Thyroid gland (tissue), 4 donors: ENCODE results near the gene ZNF775. TPM values are rescaled to one million over a fixed set of nuclear protein-coding genes. Genes with fewer than 3 reads are reported as not detected.

Experiments used
- DNase-seq, 2 donors: peaks; one replicate each; pipeline ENCODE4 v3.0.0-alpha.2; 2019
- H3K27ac ChIP-seq, 3 donors: fragments of 200-600 bp; sonication (generic); 1 replicate in 2 of 3; 2 replicates in 1 of 3; pipeline ENCODE4 v1.5.1; 2016 to 2019; ENCODE audit warnings: mild to moderate bottlenecking in 1 of 3, moderate library complexity in 1 of 3
- H3K27me3 ChIP-seq: fragments of 200-600 bp; sonication (generic); one replicate; pipeline ENCODE4 v1.5.1; 2019
- H3K36me3 ChIP-seq, 2 donors: fragments of 200-600 bp; sonication (generic); one replicate each; pipeline ENCODE4 v1.5.1; 2016 to 2019
- H3K4me1 ChIP-seq, 2 donors: fragments of 200-600 bp; sonication (generic); one replicate each; pipeline ENCODE4 v1.5.1; 2017 to 2019
- H3K4me3 ChIP-seq, 3 donors: fragments of 200-600 bp; sonication (generic); replicated peaks in 1 of 3; 1 replicate in 2 of 3; 2 replicates in 1 of 3; pipeline ENCODE4 v1.5.1; 2016; ENCODE audit warnings: mild to moderate bottlenecking in 1 of 3
- H3K9me3 ChIP-seq: fragments of 200-600 bp; sonication (generic); one replicate; pipeline ENCODE4 v1.5.1; 2017
- CTCF ChIP-seq, 6 experiments: fragments of 200-600 bp in 3 of 6; fragments of 450-650 bp in 3 of 6; sonication (generic) in 3 of 6; IDR thresholded peaks; one replicate each; pipeline ENCODE4 v1.5.1; 2016 to 2019; ENCODE audit warnings: antibody characterized with exemption in 6 of 6, mild to moderate bottlenecking in 2 of 6, inconsistent platforms in 1 of 6, moderate library complexity in 1 of 6
- POLR2A ChIP-seq, 2 donors: fragments of 450-650 bp; IDR thresholded peaks; one replicate each; pipeline ENCODE4 v1.6.1; 2017; ENCODE audit warnings: antibody characterized with exemption in 2 of 2, mild to moderate bottlenecking in 2 of 2, moderate library complexity in 1 of 2
- WGBS, 2 donors: methylation state at CpG; one replicate each; pipeline ENCODE4 v1.1.5; 2017; 5-methylcytosine and 5-hydroxymethylcytosine counted together
- intact Hi-C: fragments of 100-400 bp; cut with DNase I; formaldehyde crosslinking; loops from one replicate; pipeline ENCODE4 v1.15.1; 2023
- total RNA-seq, 4 donors: library from RNA; depleted of rRNA; stranded (reverse); fragments of >200 nt; gene quantifications; one replicate each; pipeline ENCODE4 v1.2.3, GENCODE V29; 2016

The ZNF775 gene
- total RNA-seq, 4 donors from 2014 or later: 4.3 to 7.5 (median 6.3) TPM

- no peak for TF ChIP-seq CTCF (IDR thresholded peaks at IDR 0.05)
- TF ChIP-seq POLR2A (IDR thresholded peaks at IDR 0.05): no peak
- no peaks in the 10 kb centered on the region for H3K9me3 ChIP-seq
- H3K36me3 ChIP-seq: no peaks in the 10 kb centered on the region
- peak overlapping the region; percentile 35 to 77 (median 40) for H3K4me3 ChIP-seq
- H3K27ac ChIP-seq: peak overlapping the region; percentile 90 to 95 (median 94)
- WGBS, 2 donors: 5 to 7% methylated on average over 31 to 35 of the region's 35 CpGs
- peak in 1 of 2 donors; percentile 48 for DNase-seq
- intact Hi-C loops: loop anchor here (5.0 kb wide), 1 partner anchor 33 kb away; no protein-coding TSS in a partner anchor
- no peaks in the 10 kb centered on the region for H3K27me3 ChIP-seq
- peaks cover 49 to 68% of the 10 kb centered on the region in 2 donors for H3K4me1 ChIP-seq
Observed at GRCh38 chr7:150405584-150406311, 26.6 kb downstream of the ZNF775 start.

GRCh38 chr7:150406312-150406566 is 27.1 kb downstream of the ZNF775 start:
- Histone ChIP-seq H3K9me3 (no peaks in the 10 kb centered on the region), H3K4me1 (peaks cover 52 to 68% of the 10 kb centered on the region in 2 donors), H3K27ac (peak overlapping the region; percentile 90 to 95 (median 94)), H3K4me3 (no peak overlapping the region), H3K36me3 (no peaks in the 10 kb centered on the region), H3K27me3 (no peaks in the 10 kb centered on the region)
- intact Hi-C loops: loop anchor here (5.0 kb wide), 1 partner anchor 34 kb away; no protein-coding TSS in a partner anchor
- 0 to 13% methylated on average over 2 of the region's 2 CpGs for WGBS, 2 donors
- DNase-seq: peak; percentile 70 to 77
- TF ChIP-seq POLR2A (IDR thresholded peaks at IDR 0.05) (no peak), CTCF (IDR thresholded peaks at IDR 0.05) (no peak)

- no peaks in the 10 kb centered on the region for H3K36me3 ChIP-seq
- 39 to 49% methylated on average over 10 of the region's 10 CpGs for WGBS, 2 donors
Observed at GRCh38 chr7:150406567-150407421, 27.7 kb downstream of the ZNF775 start.

DNA sequence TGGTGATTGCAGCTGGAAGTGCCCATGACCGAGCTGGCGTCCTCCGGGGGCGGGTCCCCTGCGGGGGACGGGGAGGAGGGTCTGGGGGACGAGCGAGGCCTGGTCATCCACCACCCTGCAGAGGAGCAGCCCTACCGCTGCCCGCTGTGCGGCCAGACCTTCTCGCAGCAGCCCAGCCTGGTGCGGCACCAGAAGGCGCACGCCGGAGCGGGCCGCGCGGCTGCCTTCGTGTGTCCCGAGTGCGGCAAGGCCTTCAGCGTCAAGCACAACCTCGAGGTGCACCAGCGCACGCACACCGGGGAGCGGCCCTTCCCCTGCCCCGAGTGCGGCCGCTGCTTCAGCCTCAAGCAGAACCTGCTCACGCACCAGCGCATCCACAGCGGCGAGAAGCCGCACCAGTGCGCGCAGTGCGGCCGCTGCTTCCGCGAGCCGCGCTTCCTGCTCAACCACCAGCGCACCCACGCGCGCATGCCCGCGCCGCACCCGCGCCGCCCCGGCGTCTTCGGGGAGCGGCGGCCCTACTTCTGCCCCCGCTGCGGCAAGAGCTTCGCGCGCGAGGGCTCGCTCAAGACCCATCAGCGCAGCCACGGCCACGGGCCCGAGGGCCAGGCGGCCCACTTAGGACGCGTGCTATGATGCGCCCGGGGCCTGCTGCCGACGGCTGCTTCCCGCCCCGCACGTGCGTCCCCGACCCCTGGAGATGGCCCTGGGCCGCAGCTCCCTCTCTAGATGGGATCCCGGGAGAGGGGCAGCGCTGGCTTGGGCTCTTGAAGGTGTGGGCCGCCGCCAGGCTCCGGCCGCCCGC is 28.7 kb downstream of the ZNF775 start:
- WGBS, 2 donors: 95 to 97% methylated on average over 45 to 58 of the region's 91 CpGs
- DNase-seq: no peak
- intact Hi-C loops: loop anchor here (5.0 kb wide), 1 partner anchor 35 kb away; no protein-coding TSS in a partner anchor
- H3K4me1 ChIP-seq: peaks cover 60 to 79% of the 10 kb centered on the region in 2 donors
- H3K36me3 ChIP-seq: no peaks in the 10 kb centered on the region
- TF ChIP-seq POLR2A (IDR thresholded peaks at IDR 0.05) (no peak), CTCF (IDR thresholded peaks at IDR 0.05) (no peak)
- no peak overlapping the region for H3K4me3 ChIP-seq
- no peaks in the 10 kb centered on the region for H3K9me3 ChIP-seq
- no peaks in the 10 kb centered on the region for H3K27me3 ChIP-seq
- H3K27ac ChIP-seq: peak overlapping the region; percentile 90 to 95 (median 94)

More at GRCh38 chr7:150406567-150407421, 27.7 kb downstream of the ZNF775 start:
- H3K27me3 ChIP-seq: no peaks in the 10 kb centered on the region
- peak overlapping the region; percentile 90 to 95 (median 94) for H3K27ac ChIP-seq
- H3K9me3 ChIP-seq: no peaks in the 10 kb centered on the region
- DNase-seq: peak; percentile 40 to 57
- no peak overlapping the region for H3K4me3 ChIP-seq
- H3K4me1 ChIP-seq: peaks cover 58 to 70% of the 10 kb centered on the region in 2 donors
- intact Hi-C loops: loop anchor here (5.0 kb wide), 1 partner anchor 34 kb away; no protein-coding TSS in a partner anchor
- no peak for TF ChIP-seq CTCF (IDR thresholded peaks at IDR 0.05)
- TF ChIP-seq POLR2A (IDR thresholded peaks at IDR 0.05): no peak
